HTR-8/SVneo (cell line): ENCODE data around the gene C1QTNF2.
"Not testable (repeated sequence)": the region's sequence is repeated elsewhere in the genome, so short reads cannot be mapped to it uniquely, and the experiment has no call there.

Experiments used
- DNase-seq: peaks from one replicate; pipeline ENCODE4 v3.0.0; 2011; ENCODE audit warnings: low spot score, mixed read lengths; ENCODE audit not compliant: insufficient read length
- FAIRE-seq: peaks from 2 replicates; lab custom pipeline; 2011; peaks lifted over from hg19 to GRCh38; lab: Jason Lieb, UNC

C1QTNF2 gene

DNA sequence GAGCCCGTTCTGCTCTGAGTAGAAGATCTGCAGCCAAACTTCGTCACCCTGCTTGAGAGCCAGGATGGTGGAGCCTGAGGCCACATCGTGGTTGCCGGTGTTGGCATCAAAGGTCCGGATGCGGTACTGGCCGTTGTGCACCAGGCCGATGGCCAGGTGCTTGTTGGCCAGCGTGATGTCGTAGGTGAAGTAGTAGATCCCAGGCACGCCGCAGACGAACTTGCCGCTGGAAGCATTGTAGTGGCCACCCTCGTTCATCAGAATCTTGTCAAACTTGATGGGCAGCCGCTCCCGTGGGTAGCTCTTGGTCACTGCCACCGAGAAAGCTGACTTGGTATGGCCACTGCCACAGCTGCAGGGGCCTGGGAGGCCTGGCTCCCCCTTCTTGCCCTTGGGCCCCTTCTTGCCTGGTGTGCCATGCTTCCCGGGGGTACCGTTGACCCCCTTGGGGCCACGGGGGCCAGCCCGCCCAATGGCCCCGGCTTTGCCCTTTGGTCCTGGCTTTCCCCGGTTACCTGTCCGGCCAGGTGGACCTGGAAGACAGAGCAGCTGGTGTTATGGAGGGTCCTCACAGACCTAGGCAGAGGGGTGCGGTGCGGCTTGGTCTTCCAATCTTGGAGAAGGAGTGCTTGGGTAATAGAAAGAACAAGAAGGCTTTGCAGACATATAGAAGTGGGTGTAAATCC lies 21.0 kb downstream of the C1QTNF2 start:
- FAIRE-seq (no peak), DNase-seq (no peak)

DNA sequence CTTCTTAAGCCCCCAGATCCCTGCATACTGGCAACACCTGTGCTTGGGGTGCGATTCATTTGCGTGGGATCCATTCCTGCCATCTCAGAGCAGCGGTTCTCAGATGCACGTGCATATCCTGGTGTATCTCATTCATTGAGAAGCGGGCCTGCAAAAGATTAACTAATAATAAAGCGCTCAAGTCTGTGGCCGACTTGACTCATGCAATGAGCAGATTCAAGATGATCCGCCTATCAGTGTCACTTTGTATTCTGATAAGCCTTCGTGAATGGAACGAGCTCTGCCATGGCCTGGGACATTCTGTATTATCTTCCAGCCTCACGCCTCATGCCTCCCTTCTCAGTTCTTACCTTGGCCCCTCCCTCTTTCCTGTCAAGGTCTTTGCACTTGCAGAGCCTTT lies 22.3 kb downstream of the C1QTNF2 start:
- FAIRE-seq (no peak), DNase-seq (no peak)

GRCh38 chr5:160347448-160347847 lies 23.0 kb downstream of the C1QTNF2 start:
- DNase-seq = no peak
- no peak for FAIRE-seq

DNA sequence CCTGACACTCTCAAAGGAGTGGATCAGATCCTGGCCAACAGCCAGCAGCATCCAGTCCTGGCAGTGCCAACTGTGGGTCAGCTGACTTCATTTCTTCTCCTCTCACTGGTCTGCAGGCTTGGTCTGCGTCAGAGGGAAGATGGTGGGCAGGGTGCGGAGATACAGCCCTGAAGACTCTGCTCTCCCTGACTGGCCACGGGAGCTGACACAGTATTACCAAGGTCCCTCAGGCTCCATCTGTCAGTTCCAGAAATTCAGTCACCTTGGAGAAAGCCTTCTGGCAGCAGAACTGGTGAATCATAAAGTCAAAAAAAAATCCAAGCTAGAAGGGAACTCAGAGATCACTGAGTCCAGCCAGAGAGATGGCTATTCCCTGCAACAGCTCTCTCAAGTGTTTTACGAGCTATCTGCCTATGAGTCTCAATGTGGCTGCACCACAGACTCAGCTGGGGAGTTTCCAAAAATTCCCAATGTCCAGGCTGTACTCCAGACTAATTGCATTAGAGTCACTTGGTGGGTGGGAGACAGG lies 27.9 kb downstream of the C1QTNF2 start:
- peak; percentile 29 for DNase-seq
- no peak for FAIRE-seq

DNA sequence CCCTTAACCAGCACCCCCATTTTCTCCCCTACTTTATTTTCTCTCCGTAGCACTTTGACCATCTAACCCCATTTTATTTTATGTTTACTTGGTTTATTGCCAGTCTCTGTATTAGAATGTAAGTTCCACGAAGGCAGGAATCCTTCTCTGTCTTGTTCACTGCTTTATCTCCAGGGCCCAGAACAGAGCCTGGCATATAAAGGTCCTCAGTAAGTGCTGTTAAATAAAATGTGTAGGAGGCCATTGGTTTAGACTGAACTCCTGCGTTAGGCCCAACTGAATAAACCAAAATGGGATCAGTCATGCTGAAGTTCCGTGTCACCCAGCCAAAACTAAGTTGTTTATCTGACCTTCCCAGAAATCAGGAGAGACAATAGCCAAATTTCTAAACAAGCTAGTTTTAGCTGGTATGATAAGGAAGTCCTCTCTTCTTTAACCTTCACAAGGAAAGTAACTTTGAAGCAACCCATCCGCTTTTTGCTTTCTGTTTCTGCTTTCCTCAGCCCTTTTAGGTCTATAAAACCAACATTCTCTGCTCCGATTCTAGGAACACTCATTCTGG lies 29.0 kb downstream of the C1QTNF2 start:
- DNase-seq (no peak), FAIRE-seq (no peak)

GRCh38 chr5:160340513-160340912 lies 29.9 kb downstream of the C1QTNF2 start:
- FAIRE-seq, DNase-seq: not testable (repeated sequence)

GRCh38 chr5:160339406-160340130 lies 30.9 kb downstream of the C1QTNF2 start:
- no peak for DNase-seq
- FAIRE-seq = no peak

- DNase-seq, FAIRE-seq: not testable (repeated sequence)
Observed at GRCh38 chr5:160334716-160335115, 35.7 kb downstream of the C1QTNF2 start.

DNA sequence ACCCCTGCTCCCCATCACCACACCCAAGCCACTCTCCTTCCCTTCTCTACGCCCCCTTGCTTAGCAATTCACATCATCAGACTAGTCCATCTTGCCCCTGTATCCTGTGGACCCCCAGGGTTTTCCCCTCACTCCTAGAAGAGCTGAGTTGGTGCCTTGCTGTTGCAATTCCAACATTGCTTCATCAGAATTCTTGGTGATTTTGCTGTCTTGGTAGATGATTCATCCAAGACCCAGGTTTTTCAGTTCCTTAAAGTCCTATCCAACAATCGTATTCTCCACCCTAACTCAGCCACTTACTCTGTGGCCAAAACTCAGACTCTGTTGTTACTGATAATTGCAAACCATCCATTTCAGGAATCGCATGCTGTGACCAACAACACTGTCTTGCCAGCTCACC lies 36.7 kb downstream of the C1QTNF2 start:
- no peak for FAIRE-seq
- no peak for DNase-seq

- DNase-seq = no peak
- no peak for FAIRE-seq
Observed at GRCh38 chr5:160330212-160330611, 40.2 kb downstream of the C1QTNF2 start.

- DNase-seq = no peak
- FAIRE-seq = no peak
Observed at GRCh38 chr5:160327818-160328217, 42.6 kb downstream of the C1QTNF2 start.

DNA sequence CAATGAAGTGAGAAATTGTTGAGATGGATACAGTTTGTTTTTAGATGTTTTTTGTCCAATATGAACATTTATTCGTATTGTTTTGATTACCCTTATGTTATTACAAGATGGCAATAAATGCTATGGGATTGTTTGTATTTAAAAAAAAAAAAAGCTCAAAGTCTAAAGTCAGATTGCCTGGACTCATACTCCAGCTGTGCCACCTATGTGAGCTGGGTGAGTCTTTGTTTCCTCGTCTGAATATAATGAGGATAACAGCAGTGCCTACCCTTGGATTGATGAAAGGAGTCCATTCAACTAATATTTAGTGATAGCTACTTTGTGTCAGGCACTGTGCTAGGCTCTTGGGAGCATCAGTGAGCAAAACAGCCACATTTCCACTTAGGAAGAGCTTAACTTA lies 43.4 kb downstream of the C1QTNF2 start:
- FAIRE-seq (no peak), DNase-seq (no peak)

GRCh38 chr5:160325716-160326115 lies 44.7 kb downstream of the C1QTNF2 start:
- FAIRE-seq (no peak), DNase-seq (no peak)

DNA sequence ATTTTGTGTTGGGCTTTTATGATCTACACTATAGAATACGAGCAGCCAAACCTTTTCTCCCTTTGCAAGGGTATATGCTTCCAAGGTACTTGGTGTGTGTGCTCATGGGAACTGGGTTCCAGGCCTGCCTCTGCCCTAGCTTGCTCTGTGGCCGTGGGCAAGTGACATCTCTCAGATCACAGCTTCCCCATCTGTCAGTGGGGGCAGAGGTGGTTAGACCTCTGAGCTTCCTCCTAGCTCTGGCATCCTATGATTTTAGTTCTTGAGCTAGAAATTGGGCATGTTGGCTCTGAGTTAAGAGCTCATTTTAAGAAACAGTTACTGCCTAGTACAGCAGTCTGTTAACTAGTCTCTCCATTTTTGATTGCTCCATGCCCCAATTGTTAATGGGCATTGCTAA lies 45.5 kb downstream of the C1QTNF2 start:
- DNase-seq = no peak
- FAIRE-seq = no peak

DNA sequence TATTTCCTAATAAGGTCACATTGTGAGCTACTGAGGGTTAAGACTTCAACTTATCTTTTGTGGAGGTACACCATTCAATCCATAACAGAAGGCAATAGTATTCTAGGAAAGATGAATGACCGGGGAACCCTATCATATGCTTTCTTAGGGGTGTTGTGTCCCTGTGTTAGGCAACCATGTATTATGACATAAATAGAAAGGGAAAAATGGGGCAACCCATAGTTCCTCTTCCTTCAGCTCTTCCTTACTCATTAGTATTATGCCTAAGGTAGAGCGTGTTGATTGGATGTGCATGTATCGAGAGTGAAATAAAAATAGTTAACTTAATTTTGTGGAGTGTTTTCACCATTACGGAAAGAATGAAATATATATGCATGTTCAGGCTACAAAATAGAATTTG lies 52.0 kb downstream of the C1QTNF2 start:
- FAIRE-seq = no peak
- no peak for DNase-seq

DNA sequence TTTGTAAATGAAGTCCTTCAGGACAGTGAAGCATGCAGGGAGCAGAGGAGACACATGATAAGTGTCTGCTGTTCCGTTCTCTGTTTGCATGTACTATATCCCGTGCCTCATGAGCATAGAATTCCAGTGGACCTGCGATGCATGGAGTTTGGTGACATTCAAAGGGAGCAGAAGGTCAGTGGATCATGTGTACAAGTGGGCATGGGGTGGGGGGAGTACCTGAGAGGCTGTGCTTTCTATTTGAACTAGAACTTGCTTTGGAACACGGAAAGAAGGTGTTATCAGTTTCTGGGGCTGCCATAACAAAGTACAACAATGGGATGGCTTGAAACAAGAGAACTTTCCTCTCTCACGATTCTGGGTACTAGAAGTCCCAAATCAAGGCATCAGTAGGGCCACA lies 53.0 kb downstream of the C1QTNF2 start:
- DNase-seq (no peak), FAIRE-seq (no peak)

DNA sequence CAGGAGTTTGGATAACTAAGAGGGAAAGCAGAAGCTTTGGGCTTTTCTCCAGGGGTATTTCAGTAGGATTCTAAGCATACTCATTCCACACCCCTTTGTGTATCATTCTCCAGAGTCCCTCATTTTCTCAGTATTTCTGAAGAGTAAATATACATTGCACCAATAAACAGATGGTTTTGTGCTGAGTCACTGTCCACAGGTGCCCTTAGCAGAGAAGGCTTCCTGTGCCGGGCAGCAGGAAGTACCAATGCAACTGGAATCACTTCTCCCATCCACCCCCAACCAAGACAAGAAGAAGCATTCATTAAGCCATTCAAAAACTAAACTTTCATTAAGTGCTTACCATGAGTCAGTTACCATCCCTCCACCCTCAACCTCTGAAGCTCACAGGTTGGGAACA lies 54.5 kb downstream of the C1QTNF2 start:
- FAIRE-seq (peak; percentile 77), DNase-seq (peak; percentile 71)

GRCh38 chr5:160312960-160313727 lies 57.3 kb downstream of the C1QTNF2 start:
- FAIRE-seq = no peak

GRCh38 chr5:160312134-160312959 lies 58.1 kb downstream of the C1QTNF2 start, which contains the start of gene CCNJL:
Gene CCNJL, minus strand, starts transcription at chr5:160312564. Its CDS starts 641 bp downstream, at chr5:160311923.
- FAIRE-seq (peak; percentile 77), DNase-seq (peak; percentile 95)

More at GRCh38 chr5:160312960-160313727, 57.3 kb downstream of the C1QTNF2 start:
- DNase-seq = no peak
